Measurements from ENCODE around the gene EML4. TPM values are rescaled to one million over a fixed set of nuclear protein-coding genes. Genes with fewer than 3 reads are reported as not detected.
"Not testable (repeated sequence)": the region's sequence is repeated elsewhere in the genome, so short reads cannot be mapped to it uniquely, and the experiment has no call there.

EML4 gene
- total RNA-seq, 1 donor from 2014 or later = 167 TPM

DNA sequence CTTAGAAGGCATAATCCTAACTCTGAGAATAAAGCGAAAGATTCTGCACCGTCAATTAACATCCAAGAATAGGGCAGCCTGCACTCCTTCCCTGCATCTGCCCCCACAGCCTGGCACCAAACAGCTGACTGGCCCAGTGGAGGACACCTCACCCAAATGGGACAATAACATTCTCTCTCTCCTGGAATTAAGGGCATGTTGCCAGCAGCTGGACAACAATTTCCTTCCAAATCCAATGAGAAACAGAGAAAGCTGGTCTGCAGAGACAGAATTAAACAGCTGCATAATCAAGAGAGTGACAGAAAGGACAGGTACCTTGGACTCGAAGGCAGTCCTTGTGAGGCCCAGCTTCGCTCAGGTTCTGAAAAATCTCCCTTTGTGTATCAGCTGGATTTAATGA is 176.8 kb downstream of the EML4 start:
- TF ChIP-seq, protein P1, sequence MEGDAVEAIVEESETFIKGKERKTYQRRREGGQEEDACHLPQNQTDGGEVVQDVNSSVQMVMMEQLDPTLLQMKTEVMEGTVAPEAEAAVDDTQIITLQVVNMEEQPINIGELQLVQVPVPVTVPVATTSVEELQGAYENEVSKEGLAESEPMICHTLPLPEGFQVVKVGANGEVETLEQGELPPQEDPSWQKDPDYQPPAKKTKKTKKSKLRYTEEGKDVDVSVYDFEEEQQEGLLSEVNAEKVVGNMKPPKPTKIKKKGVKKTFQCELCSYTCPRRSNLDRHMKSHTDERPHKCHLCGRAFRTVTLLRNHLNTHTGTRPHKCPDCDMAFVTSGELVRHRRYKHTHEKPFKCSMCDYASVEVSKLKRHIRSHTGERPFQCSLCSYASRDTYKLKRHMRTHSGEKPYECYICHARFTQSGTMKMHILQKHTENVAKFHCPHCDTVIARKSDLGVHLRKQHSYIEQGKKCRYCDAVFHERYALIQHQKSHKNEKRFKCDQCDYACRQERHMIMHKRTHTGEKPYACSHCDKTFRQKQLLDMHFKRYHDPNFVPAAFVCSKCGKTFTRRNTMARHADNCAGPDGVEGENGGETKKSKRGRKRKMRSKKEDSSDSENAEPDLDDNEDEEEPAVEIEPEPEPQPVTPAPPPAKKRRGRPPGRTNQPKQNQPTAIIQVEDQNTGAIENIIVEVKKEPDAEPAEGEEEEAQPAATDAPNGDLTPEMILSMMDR (IDR thresholded peaks at IDR 0.05) = no peak
- no peak for TF ChIP-seq EZH2phosphoT487 (IDR thresholded peaks at IDR 0.05)
- no peak for TF ChIP-seq EZH2 (IDR thresholded peaks at IDR 0.05)
- no peaks in the 10 kb centered on the region for H3K36me3 ChIP-seq
- H3K9me3 Mint-ChIP-seq = no peaks in the 10 kb centered on the region
- peaks cover 5% of the 10 kb centered on the region for H3K27me3 Mint-ChIP-seq (ENCODE audit: insufficient read depth, low read depth)
- H3F3A ChIP-seq (ENCODE audit: low read depth) = no peaks in the 10 kb centered on the region
- no peak overlapping the region for H2AFZ ChIP-seq (replicated peaks)
- H4K20me1 ChIP-seq (ENCODE audit: low read depth) = peaks cover 3% of the 10 kb centered on the region
- H3K4me1 ChIP-seq = no peaks in the 10 kb centered on the region
- H3K4me1 Mint-ChIP-seq = peaks cover 18% of the 10 kb centered on the region
- no peak overlapping the region for H3K27ac ChIP-seq
- H3K4me2 ChIP-seq = no peak overlapping the region
- H3K9me3 ChIP-seq (ENCODE audit: low read depth) = no peaks in the 10 kb centered on the region
- H3K27ac Mint-ChIP-seq = no peak overlapping the region
- H3K36me3 Mint-ChIP-seq = peaks cover 33% of the 10 kb centered on the region
- H3K9ac ChIP-seq = no peak overlapping the region
- no peak for DNase-seq (ENCODE audit: low spot score)
- no peak overlapping the region for H3K4me3 Mint-ChIP-seq
- no peaks in the 10 kb centered on the region for H3K27me3 ChIP-seq
- H3K79me2 ChIP-seq (ENCODE audit: low read depth) = peaks cover 40% of the 10 kb centered on the region
- H3K4me3 ChIP-seq = no peak overlapping the region

DNA sequence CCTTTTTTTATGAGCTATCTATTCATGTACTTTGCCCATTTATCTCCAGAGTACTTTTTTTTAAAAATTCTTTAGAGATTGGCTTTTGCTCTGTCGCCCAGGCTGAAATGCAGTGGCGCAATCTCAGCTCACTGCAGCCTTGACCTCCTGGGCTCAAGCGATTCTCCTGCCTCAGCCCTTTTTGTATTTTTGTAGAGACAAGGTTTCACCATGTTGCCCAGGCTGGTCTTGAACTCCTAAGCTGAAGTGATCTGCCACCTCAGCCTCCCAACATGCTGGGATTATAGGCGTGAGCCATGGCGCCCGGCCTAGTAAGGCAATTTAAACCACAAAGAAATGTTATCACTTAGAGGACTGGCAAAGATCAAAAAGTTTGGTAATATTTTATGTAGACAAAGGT is 177.7 kb downstream of the EML4 start:
- Mint-ChIP-seq H3K36me3 (peaks cover 37% of the 10 kb centered on the region), H3K4me1 (peaks cover 16% of the 10 kb centered on the region)
- not testable (repeated sequence) for H3K36me3 ChIP-seq; H4K20me1 ChIP-seq (ENCODE audit: low read depth); H3K27ac ChIP-seq; H3K4me2 ChIP-seq; H3K4me3 ChIP-seq; H2AFZ ChIP-seq (replicated peaks); H3K9ac ChIP-seq; H3K4me3 Mint-ChIP-seq; H3K4me1 ChIP-seq; H3F3A ChIP-seq (ENCODE audit: low read depth); H3K27ac Mint-ChIP-seq; DNase-seq (ENCODE audit: low spot score); H3K27me3 ChIP-seq; H3K27me3 Mint-ChIP-seq (ENCODE audit: insufficient read depth, low read depth); H3K9me3 ChIP-seq (ENCODE audit: low read depth); H3K9me3 Mint-ChIP-seq
- peaks cover 40% of the 10 kb centered on the region for H3K79me2 ChIP-seq (ENCODE audit: low read depth)

DNA sequence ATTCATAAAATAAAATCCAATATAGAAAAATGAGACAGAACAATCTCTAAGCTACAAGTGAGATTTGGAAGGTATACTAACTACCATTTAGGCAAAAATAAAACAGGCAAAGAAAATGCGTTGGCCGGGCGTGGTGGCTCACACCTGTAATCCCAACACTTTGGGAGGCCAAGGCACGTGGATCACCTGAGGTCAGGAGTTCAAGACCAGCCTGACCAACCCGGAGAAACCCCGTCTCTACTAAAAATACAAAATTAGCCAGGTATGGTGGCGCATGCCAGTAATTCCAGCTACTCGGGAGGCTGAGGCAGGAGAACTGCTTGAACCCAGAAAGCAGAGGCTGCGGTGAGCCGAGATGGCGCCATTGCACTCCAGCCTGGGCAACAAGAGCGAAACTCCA is 178.4 kb downstream of the EML4 start:
- H3K9me3 Mint-ChIP-seq; H4K20me1 ChIP-seq (ENCODE audit: low read depth): not testable (repeated sequence)

DNA sequence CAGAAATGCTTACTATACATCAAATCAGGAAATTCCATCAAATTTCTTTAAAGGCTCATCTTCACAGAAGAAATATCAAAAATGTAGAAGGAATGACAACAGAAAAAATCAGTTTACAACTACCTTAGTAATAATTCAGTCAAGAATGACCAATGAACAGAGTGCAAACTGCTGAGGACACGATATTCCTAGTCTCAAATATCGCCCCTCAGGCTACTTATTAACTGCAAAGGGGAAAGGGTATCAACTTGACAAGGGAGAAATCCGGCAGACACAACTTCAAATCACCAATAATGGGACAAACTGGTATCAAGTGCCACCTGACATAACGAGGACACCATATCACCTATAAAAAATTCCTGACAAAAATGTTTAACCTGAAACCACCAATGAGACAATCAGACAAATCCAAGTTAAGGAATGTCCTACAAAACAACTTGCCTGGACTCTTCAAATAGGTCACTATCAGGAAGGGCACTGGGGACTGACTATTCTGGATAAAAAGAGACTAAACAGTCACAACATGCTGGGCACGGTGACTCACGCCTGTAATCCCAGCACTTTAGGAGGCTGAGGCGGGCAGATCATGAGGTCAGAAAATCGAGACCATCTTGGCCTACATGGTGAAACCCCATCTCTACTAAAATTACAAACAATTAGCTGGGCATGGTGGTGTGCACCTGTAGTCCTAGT is 179.1 kb downstream of the EML4 start:
- H3K4me1 Mint-ChIP-seq = peaks cover 2% of the 10 kb centered on the region
- H3K36me3 Mint-ChIP-seq = peaks cover 39% of the 10 kb centered on the region
- H3K36me3 ChIP-seq = no peaks in the 10 kb centered on the region
- no peaks in the 10 kb centered on the region for H3K27me3 Mint-ChIP-seq (ENCODE audit: insufficient read depth, low read depth)
- H3K4me3 Mint-ChIP-seq = no peak overlapping the region
- H4K20me1 ChIP-seq (ENCODE audit: low read depth) = peaks cover 8% of the 10 kb centered on the region
- no peaks in the 10 kb centered on the region for H3K4me1 ChIP-seq
- H3K4me2 ChIP-seq = no peak overlapping the region
- DNase-seq (ENCODE audit: low spot score) = no peak
- no peak overlapping the region for H3K4me3 ChIP-seq
- no peak overlapping the region for H2AFZ ChIP-seq (replicated peaks)
- no peaks in the 10 kb centered on the region for H3K9me3 Mint-ChIP-seq
- H3K9ac ChIP-seq = no peak overlapping the region
- no peak overlapping the region for H3K27ac Mint-ChIP-seq
- H3F3A ChIP-seq (ENCODE audit: low read depth) = no peaks in the 10 kb centered on the region
- peaks cover 44% of the 10 kb centered on the region for H3K79me2 ChIP-seq (ENCODE audit: low read depth)
- H3K9me3 ChIP-seq (ENCODE audit: low read depth) = no peaks in the 10 kb centered on the region
- H3K27ac ChIP-seq = no peak overlapping the region
- TF ChIP-seq, protein P1 (IDR thresholded peaks at IDR 0.05) = no peak
- TF ChIP-seq EZH2 (IDR thresholded peaks at IDR 0.05) = no peak
- TF ChIP-seq EZH2phosphoT487 (IDR thresholded peaks at IDR 0.05) = no peak
- H3K27me3 ChIP-seq = no peaks in the 10 kb centered on the region

More for the DNA sequence above, 178.4 kb downstream of the EML4 start:
- H3K4me1 ChIP-seq; H3F3A ChIP-seq (ENCODE audit: low read depth); H3K9ac ChIP-seq; H3K27ac Mint-ChIP-seq; DNase-seq (ENCODE audit: low spot score); H3K4me3 ChIP-seq; H3K27ac ChIP-seq; H3K27me3 ChIP-seq; H3K4me2 ChIP-seq; H3K27me3 Mint-ChIP-seq (ENCODE audit: insufficient read depth, low read depth); H2AFZ ChIP-seq (replicated peaks); H3K9me3 ChIP-seq (ENCODE audit: low read depth); H3K4me1 Mint-ChIP-seq; H3K36me3 ChIP-seq; H3K4me3 Mint-ChIP-seq: not testable (repeated sequence)
- peaks cover 40% of the 10 kb centered on the region for H3K79me2 ChIP-seq (ENCODE audit: low read depth)
- H3K36me3 Mint-ChIP-seq = peaks cover 39% of the 10 kb centered on the region

Measured in neural progenitor cell (in vitro differentiated cells).